ENCODE data around the gene TRAPPC12.

TRAPPC12 gene

DNA sequence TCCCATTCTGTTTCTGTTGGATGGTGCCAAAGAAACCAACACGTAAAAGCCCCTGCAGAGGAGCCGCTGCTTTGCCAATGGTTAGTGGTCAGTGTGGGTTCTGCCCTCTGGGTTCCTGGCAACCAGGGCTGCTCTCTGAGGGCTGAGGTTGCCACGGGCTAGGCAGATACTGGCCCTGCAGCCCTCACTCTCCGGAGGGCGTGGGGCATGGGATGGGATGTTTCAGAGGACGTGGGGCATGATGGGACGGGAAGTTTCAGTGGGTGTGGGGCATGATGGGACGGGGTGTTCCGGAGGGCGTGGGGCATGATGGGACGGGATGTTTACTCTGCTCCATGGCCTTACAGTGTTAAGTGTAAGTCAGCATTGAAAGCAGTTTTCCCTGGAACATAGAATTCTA lies 105.7 kb downstream of the TRAPPC12 start:
- Histone ChIP-seq H3K79me1 (ENCODE audit: low read length) (no peaks in the 10 kb centered on the region), H3K27ac (ENCODE audit: low read depth, low read length) (no peak overlapping the region), H3K23ac (ENCODE audit: low read length) (no peak overlapping the region), H2BK15ac (replicated peaks; ENCODE audit: low read depth) (no peak overlapping the region), H3K36me3 (ENCODE audit: control insufficient read depth, insufficient read depth, low read length) (no peaks in the 10 kb centered on the region), H3K79me2 (ENCODE audit: control insufficient read depth, insufficient read depth, low read length) (no peaks in the 10 kb centered on the region), H3K9ac (ENCODE audit: low read length) (no peak overlapping the region), H3K27me3 (ENCODE audit: insufficient read depth, low read length, poor library complexity) (no peaks in the 10 kb centered on the region), H3K4me2 (ENCODE audit: low read length) (no peak overlapping the region), H2BK120ac (ENCODE audit: low read depth, low read length) (no peak overlapping the region), H3K18ac (ENCODE audit: low read length) (no peak overlapping the region), H3K4ac (ENCODE audit: low read depth, low read length) (no peak overlapping the region), H3K56ac (ENCODE audit: low read length) (no peak overlapping the region), H2AK5ac (ENCODE audit: low read length) (no peak overlapping the region), H4K5ac (ENCODE audit: low read length) (no peak overlapping the region), H3K4me1 (ENCODE audit: control insufficient read depth, low read depth, low read length) (no peaks in the 10 kb centered on the region), H4K8ac (ENCODE audit: low read depth, low read length) (no peak overlapping the region), H3K4me3 (ENCODE audit: low read length) (no peak overlapping the region), H2BK5ac (ENCODE audit: low read length) (no peak overlapping the region)
- no CpG with 5 or more reads among the region's 11 CpGs for WGBS (ENCODE audit: extremely low coverage, insufficient coverage, low lambda C conversion rate)
- no peak for DNase-seq

DNA sequence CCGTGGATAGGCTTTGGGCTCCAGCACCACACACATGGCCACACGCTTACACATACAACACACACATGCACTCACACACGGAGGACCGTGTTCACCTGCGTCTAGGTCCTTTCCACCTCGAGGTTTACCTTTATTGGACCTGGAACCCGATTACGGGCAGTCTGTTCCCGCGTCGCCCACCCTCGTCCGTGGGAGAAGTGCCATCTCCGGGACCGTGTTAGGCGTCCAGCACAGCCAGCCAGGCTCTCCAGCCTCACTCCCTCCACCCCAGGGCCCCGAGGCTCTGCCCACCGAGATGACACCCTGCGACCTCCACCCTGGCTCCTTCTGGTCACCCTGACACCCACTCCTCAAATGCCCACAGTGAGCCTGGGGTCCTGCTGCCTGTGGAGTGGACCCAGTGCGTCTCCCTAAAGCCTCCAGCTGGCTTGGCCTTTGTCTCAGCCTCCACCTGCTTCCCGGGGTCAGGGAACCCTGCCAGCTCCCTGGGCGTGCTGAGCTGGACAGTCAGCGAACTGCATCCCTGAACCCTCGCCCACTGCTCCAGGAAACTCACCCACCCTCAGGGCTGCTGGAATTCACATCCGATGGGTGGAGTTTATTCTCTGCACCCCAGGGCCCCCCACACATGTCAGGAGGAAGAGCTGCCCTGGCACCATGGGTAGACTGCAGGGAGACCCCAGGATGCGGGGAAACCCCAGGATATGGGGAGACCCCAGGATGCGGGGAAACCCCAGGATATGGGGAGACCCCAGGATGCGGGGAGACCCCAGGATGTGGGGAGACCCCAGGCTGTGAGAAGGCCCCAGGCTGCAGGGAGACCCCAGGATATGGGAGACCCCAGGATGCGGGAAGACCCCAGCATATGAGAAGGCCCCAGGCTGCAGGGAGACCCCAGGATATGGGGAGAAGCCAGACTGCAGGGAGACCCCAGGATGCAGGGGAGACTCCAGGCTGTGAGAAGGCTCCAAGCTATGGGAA lies 106.8 kb downstream of the TRAPPC12 start:
- no peak overlapping the region for H3K9ac ChIP-seq (ENCODE audit: low read length)
- no peaks in the 10 kb centered on the region for H3K36me3 ChIP-seq (ENCODE audit: control insufficient read depth, insufficient read depth, low read length)
- H2AK5ac ChIP-seq (ENCODE audit: low read length) = no peak overlapping the region
- DNase-seq = no peak
- no peak overlapping the region for H3K4ac ChIP-seq (ENCODE audit: low read depth, low read length)
- H2BK120ac ChIP-seq (ENCODE audit: low read depth, low read length) = no peak overlapping the region
- no CpG with 5 or more reads among the region's 29 CpGs for WGBS (ENCODE audit: extremely low coverage, insufficient coverage, low lambda C conversion rate)
- no peak overlapping the region for H3K56ac ChIP-seq (ENCODE audit: low read length)
- no peak overlapping the region for H4K8ac ChIP-seq (ENCODE audit: low read depth, low read length)
- no peak overlapping the region for H3K4me3 ChIP-seq (ENCODE audit: low read length)
- H3K27me3 ChIP-seq (ENCODE audit: insufficient read depth, low read length, poor library complexity) = no peaks in the 10 kb centered on the region
- H3K18ac ChIP-seq (ENCODE audit: low read length) = no peak overlapping the region
- H3K23ac ChIP-seq (ENCODE audit: low read length) = no peak overlapping the region
- no peaks in the 10 kb centered on the region for H3K79me1 ChIP-seq (ENCODE audit: low read length)
- H3K27ac ChIP-seq (ENCODE audit: low read depth, low read length) = no peak overlapping the region
- no peak overlapping the region for H3K4me2 ChIP-seq (ENCODE audit: low read length)
- H4K5ac ChIP-seq (ENCODE audit: low read length) = no peak overlapping the region
- no peak overlapping the region for H2BK15ac ChIP-seq (replicated peaks; ENCODE audit: low read depth)
- H2BK5ac ChIP-seq (ENCODE audit: low read length) = no peak overlapping the region
- no peaks in the 10 kb centered on the region for H3K4me1 ChIP-seq (ENCODE audit: control insufficient read depth, low read depth, low read length)
- H3K79me2 ChIP-seq (ENCODE audit: control insufficient read depth, insufficient read depth, low read length) = no peaks in the 10 kb centered on the region

DNA sequence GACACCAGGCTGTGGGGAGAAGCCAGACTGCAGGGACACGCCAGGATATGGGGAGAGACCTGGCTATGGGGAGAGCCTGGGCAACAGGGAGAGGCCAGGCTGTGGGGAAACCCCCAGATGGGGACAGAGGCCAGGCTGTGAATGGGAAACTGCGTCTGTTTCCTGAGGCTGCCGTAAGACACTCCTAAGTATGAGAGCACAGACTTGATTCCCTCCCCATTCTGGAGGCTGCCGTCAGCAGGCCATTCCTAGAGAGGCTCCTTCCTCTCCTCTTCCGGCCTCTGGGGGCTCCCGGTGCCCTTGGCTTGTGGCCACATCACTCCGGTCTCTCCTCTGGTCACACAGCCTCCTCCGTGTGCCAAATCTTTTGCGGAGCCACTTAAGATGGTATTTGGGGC lies 107.5 kb downstream of the TRAPPC12 start:
- Histone ChIP-seq H3K4ac (ENCODE audit: low read depth, low read length) (no peak overlapping the region), H4K8ac (ENCODE audit: low read depth, low read length) (no peak overlapping the region), H2BK15ac (replicated peaks; ENCODE audit: low read depth) (no peak overlapping the region), H3K27me3 (ENCODE audit: insufficient read depth, low read length, poor library complexity) (no peaks in the 10 kb centered on the region), H3K36me3 (ENCODE audit: control insufficient read depth, insufficient read depth, low read length) (no peaks in the 10 kb centered on the region), H2AK5ac (ENCODE audit: low read length) (no peak overlapping the region), H3K27ac (ENCODE audit: low read depth, low read length) (no peak overlapping the region), H2BK120ac (ENCODE audit: low read depth, low read length) (no peak overlapping the region), H3K23ac (ENCODE audit: low read length) (no peak overlapping the region), H2BK5ac (ENCODE audit: low read length) (no peak overlapping the region), H3K79me2 (ENCODE audit: control insufficient read depth, insufficient read depth, low read length) (no peaks in the 10 kb centered on the region), H3K4me3 (ENCODE audit: low read length) (no peak overlapping the region), H3K18ac (ENCODE audit: low read length) (no peak overlapping the region), H4K5ac (ENCODE audit: low read length) (no peak overlapping the region), H3K79me1 (ENCODE audit: low read length) (no peaks in the 10 kb centered on the region), H3K9ac (ENCODE audit: low read length) (no peak overlapping the region), H3K56ac (ENCODE audit: low read length) (no peak overlapping the region), H3K4me1 (ENCODE audit: control insufficient read depth, low read depth, low read length) (no peaks in the 10 kb centered on the region), H3K4me2 (ENCODE audit: low read length) (no peak overlapping the region)
- no CpG with 5 or more reads among the region's 9 CpGs for WGBS (ENCODE audit: extremely low coverage, insufficient coverage, low lambda C conversion rate)
- DNase-seq = no peak

DNA sequence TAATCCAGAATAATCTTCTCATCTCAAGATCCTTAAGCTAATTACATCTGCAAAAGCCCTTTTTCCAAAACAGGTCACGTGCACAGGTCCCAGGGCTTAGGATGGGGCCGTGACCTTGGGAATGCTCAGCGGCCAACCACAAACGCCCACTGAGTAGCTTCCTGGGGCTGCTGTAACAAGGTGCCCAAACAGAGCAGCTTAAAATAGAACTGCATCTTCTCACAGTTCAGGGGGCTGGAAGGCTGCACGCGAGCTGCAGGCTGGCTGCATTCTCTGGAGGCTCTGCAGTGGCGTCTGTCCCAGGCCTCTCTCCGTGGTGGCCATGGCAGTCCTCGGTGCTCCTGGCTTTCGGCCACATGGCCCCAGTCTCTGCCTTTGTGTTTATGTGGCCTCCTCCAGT lies 107.9 kb downstream of the TRAPPC12 start:
- H2BK120ac ChIP-seq (ENCODE audit: low read depth, low read length) = no peak overlapping the region
- no peak overlapping the region for H4K8ac ChIP-seq (ENCODE audit: low read depth, low read length)
- no peaks in the 10 kb centered on the region for H3K79me2 ChIP-seq (ENCODE audit: control insufficient read depth, insufficient read depth, low read length)
- no peak overlapping the region for H3K4me3 ChIP-seq (ENCODE audit: low read length)
- H2AK5ac ChIP-seq (ENCODE audit: low read length) = no peak overlapping the region
- DNase-seq = no peak
- no peak overlapping the region for H4K5ac ChIP-seq (ENCODE audit: low read length)
- no peaks in the 10 kb centered on the region for H3K27me3 ChIP-seq (ENCODE audit: insufficient read depth, low read length, poor library complexity)
- H3K23ac ChIP-seq (ENCODE audit: low read length) = no peak overlapping the region
- no peaks in the 10 kb centered on the region for H3K36me3 ChIP-seq (ENCODE audit: control insufficient read depth, insufficient read depth, low read length)
- no CpG with 5 or more reads among the region's 10 CpGs for WGBS (ENCODE audit: extremely low coverage, insufficient coverage, low lambda C conversion rate)
- no peak overlapping the region for H3K27ac ChIP-seq (ENCODE audit: low read depth, low read length)
- H3K56ac ChIP-seq (ENCODE audit: low read length) = no peak overlapping the region
- no peaks in the 10 kb centered on the region for H3K4me1 ChIP-seq (ENCODE audit: control insufficient read depth, low read depth, low read length)
- H3K18ac ChIP-seq (ENCODE audit: low read length) = no peak overlapping the region
- no peak overlapping the region for H3K9ac ChIP-seq (ENCODE audit: low read length)
- no peaks in the 10 kb centered on the region for H3K79me1 ChIP-seq (ENCODE audit: low read length)
- no peak overlapping the region for H3K4me2 ChIP-seq (ENCODE audit: low read length)
- no peak overlapping the region for H2BK15ac ChIP-seq (replicated peaks; ENCODE audit: low read depth)
- no peak overlapping the region for H2BK5ac ChIP-seq (ENCODE audit: low read length)
- no peak overlapping the region for H3K4ac ChIP-seq (ENCODE audit: low read depth, low read length)

DNA sequence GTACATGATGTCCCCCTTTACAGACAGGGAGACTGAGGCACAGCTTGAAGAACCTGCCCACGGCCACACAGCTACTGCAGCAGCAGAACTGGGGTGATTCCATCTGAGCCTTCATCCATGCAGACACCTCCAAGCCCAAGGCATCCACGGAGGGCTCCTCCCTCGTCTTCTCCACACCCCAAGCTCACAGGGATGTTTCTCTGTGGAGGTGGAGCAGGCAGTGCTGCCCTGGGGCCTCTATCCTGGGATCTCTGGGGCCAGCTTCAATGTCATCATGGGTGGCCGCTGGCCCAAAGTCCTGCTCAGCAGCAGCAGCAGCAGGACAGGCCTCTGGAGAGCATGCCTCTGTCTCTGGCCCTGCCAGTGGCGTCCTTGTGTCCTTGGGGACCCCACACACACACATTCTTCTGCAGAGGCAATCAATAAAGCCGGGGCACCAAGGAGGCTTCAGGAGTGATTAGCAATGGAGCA lies 108.6 kb downstream of the TRAPPC12 start:
- no peak overlapping the region for H3K4me3 ChIP-seq (ENCODE audit: low read length)
- H2BK5ac ChIP-seq (ENCODE audit: low read length) = no peak overlapping the region
- H3K27ac ChIP-seq (ENCODE audit: low read depth, low read length) = no peak overlapping the region
- H4K8ac ChIP-seq (ENCODE audit: low read depth, low read length) = no peak overlapping the region
- H3K79me1 ChIP-seq (ENCODE audit: low read length) = no peaks in the 10 kb centered on the region
- no peak overlapping the region for H3K4me2 ChIP-seq (ENCODE audit: low read length)
- H3K9ac ChIP-seq (ENCODE audit: low read length) = no peak overlapping the region
- H3K18ac ChIP-seq (ENCODE audit: low read length) = no peak overlapping the region
- H2AK5ac ChIP-seq (ENCODE audit: low read length) = no peak overlapping the region
- no peaks in the 10 kb centered on the region for H3K36me3 ChIP-seq (ENCODE audit: control insufficient read depth, insufficient read depth, low read length)
- H3K56ac ChIP-seq (ENCODE audit: low read length) = no peak overlapping the region
- no peaks in the 10 kb centered on the region for H3K79me2 ChIP-seq (ENCODE audit: control insufficient read depth, insufficient read depth, low read length)
- no peaks in the 10 kb centered on the region for H3K4me1 ChIP-seq (ENCODE audit: control insufficient read depth, low read depth, low read length)
- no peak overlapping the region for H3K4ac ChIP-seq (ENCODE audit: low read depth, low read length)
- no peak overlapping the region for H4K5ac ChIP-seq (ENCODE audit: low read length)
- no peaks in the 10 kb centered on the region for H3K27me3 ChIP-seq (ENCODE audit: insufficient read depth, low read length, poor library complexity)
- no peak for DNase-seq
- H2BK15ac ChIP-seq (replicated peaks; ENCODE audit: low read depth) = no peak overlapping the region
- H2BK120ac ChIP-seq (ENCODE audit: low read depth, low read length) = no peak overlapping the region
- no CpG with 5 or more reads among the region's 6 CpGs for WGBS (ENCODE audit: extremely low coverage, insufficient coverage, low lambda C conversion rate)
- H3K23ac ChIP-seq (ENCODE audit: low read length) = no peak overlapping the region

Measured in mesendoderm (in vitro differentiated cells).